ENCODE measurements around the gene R3HDM4. TPM values are rescaled to one million over a fixed set of nuclear protein-coding genes. Genes with fewer than 3 reads are reported as not detected.

Gene R3HDM4
- total and polyA plus RNA-seq, 9 of the 15 experiments (the other 6 are each of a cell fraction or from before 2014, with no cell fraction given), result 3.2 to 154 (median 59.0) TPM

DNA sequence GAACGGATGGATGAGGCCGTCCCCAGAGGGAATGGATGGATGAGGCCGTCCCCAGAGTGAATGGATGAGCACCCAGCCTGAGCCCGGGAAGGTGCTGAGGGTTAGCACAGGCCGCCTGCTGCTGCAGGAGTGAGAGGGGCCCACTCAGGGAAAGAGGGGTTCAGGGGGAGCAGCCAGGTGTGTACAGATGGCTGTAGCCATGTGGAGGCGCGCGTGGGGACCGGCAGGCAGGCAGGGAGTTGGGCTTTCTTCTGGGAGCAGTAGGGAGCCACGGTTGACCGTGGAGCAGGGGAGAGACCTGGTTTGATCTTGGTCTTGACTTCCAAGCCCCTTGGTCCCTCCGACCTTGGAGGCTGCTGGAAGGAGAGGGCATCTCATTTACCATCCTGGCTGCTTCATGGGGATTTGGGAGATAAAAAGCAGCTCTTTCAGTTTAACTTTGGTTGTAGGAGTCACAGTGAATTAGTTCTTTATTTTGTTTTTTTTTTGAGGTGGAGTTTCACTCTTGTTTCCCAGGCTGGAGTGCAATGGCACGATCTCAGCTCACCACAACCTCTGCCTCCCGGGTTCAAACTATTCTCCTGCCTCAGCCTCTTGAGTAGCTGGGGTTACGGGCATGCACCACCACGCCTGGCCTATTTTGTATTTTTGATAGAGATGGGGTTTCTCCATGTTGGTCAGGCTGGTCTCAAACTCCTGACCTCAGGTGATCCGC lies 37.5 kb upstream of the R3HDM4 start:
- ATAC-seq, result no peak
- in situ Hi-C loops (cut with MboI) (no loop called here), intact Hi-C loops (cut with micrococcal nuclease) (no loop called here)
- H3K4me3 ChIP-seq, result no peak overlapping the region
- H3K9me1 ChIP-seq (ENCODE audit: control insufficient read depth, insufficient read depth, low read length), result no peaks in the 10 kb centered on the region
- no peaks in the 10 kb centered on the region for H3K9me3 ChIP-seq (replicated peaks; ENCODE audit: control insufficient read depth, insufficient read depth, low read depth, low read length)
- H4K20me1 ChIP-seq (replicated peaks; ENCODE audit: control insufficient read depth, insufficient read depth, low read length), result peaks cover 2% of the 10 kb centered on the region; the same call in 1 of the 2 replicates
- no peak overlapping the region for H3K27ac ChIP-seq (ENCODE audit: extremely low read depth, low read depth, low read length)
- H3K79me2 ChIP-seq (ENCODE audit: control insufficient read depth, insufficient read depth, low read length), result peaks cover 83% of the 10 kb centered on the region
- no peaks in the 10 kb centered on the region for H3K27me3 ChIP-seq (ENCODE audit: control insufficient read depth in 2 of 2, insufficient read depth in 2 of 2, low read length in 2 of 2)
- CTCF ChIA-PET (ENCODE audit: low intra/inter-chr PET ratio), result no interaction called here
- WGBS (ENCODE audit: insufficient coverage, low coverage, missing lambda C conversion rate), result 80% methylated on average over 13 of the region's 17 CpGs
- H3K4me2 ChIP-seq (ENCODE audit: insufficient read depth, low read length), result no peak overlapping the region
- peak overlapping the region in 1 of 2 experiments; percentile 74; a peak in 1 of 4 replicates for H3K9ac ChIP-seq (ENCODE audit: insufficient read depth in 1 of 2, low read depth in 2 of 2, low read length in 2 of 2)
- BruUV-seq (replicated peaks), result no TSS peak
- peaks cover 20% of the 10 kb centered on the region; the same call in 1 of the 3 replicates for H3K36me3 ChIP-seq (ENCODE audit: control insufficient read depth, insufficient read depth, low read length)
- POLR2A ChIA-PET, result interaction anchor here (0.9 kb wide), 1 partner anchor 12 kb away, joined by 4 read pairs; no protein-coding TSS in a partner anchor
- FAIRE-seq, result no peak
- H3K4me1 ChIP-seq (replicated peaks in 1 of 2; ENCODE audit: control insufficient read depth in 2 of 2, insufficient read depth in 2 of 2, low read length in 2 of 2), result peaks cover 39 to 83% of the 10 kb centered on the region in 2 experiments
- no peak overlapping the region for H2AFZ ChIP-seq (ENCODE audit: low read depth, low read length)
- no peak for DNase-seq (ENCODE audit: extremely low read depth in 1 of 4, low spot score in 3 of 4)
- TF ChIP-seq, protein P1, sequence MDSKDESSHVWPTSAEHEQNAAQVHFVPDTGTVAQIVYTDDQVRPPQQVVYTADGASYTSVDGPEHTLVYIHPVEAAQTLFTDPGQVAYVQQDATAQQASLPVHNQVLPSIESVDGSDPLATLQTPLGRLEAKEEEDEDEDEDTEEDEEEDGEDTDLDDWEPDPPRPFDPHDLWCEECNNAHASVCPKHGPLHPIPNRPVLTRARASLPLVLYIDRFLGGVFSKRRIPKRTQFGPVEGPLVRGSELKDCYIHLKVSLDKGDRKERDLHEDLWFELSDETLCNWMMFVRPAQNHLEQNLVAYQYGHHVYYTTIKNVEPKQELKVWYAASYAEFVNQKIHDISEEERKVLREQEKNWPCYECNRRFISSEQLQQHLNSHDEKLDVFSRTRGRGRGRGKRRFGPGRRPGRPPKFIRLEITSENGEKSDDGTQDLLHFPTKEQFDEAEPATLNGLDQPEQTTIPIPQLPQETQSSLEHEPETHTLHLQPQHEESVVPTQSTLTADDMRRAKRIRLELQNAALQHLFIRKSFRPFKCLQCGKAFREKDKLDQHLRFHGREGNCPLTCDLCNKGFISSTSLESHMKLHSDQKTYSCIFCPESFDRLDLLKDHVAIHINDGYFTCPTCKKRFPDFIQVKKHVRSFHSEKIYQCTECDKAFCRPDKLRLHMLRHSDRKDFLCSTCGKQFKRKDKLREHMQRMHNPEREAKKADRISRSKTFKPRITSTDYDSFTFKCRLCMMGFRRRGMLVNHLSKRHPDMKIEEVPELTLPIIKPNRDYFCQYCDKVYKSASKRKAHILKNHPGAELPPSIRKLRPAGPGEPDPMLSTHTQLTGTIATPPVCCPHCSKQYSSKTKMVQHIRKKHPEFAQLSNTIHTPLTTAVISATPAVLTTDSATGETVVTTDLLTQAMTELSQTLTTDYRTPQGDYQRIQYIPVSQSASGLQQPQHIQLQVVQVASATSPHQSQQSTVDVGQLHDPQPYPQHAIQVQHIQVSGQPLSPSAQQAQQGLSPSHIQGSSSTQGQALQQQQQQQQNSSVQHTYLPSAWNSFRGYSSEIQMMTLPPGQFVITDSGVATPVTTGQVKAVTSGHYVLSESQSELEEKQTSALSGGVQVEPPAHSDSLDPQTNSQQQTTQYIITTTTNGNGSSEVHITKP (IDR thresholded peaks at IDR 0.05; ENCODE audit: partially characterized antibody), result peak; percentile 18
- TF ChIP-seq POLR2G (IDR thresholded peaks at IDR 0.05; ENCODE audit: low read depth, low read length) (peak; percentile 49; the same call in 1 of the 2 replicates), ZFP36 (IDR thresholded peaks at IDR 0.05; ENCODE audit: low read depth, low read length, partially characterized antibody) (peak; percentile 38), RBFOX2 (IDR thresholded peaks at IDR 0.05; ENCODE audit: low read depth, low read length) (0 out of 2 replicates have a peak, but pooled peaks have one; percentile 18)
- TF ChIP-seq, protein P2, sequence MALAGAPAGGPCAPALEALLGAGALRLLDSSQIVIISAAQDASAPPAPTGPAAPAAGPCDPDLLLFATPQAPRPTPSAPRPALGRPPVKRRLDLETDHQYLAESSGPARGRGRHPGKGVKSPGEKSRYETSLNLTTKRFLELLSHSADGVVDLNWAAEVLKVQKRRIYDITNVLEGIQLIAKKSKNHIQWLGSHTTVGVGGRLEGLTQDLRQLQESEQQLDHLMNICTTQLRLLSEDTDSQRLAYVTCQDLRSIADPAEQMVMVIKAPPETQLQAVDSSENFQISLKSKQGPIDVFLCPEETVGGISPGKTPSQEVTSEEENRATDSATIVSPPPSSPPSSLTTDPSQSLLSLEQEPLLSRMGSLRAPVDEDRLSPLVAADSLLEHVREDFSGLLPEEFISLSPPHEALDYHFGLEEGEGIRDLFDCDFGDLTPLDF (CRISPR knock-in tag; IDR thresholded peaks at IDR 0.05), result no peak

All from K562 (cell line).